Measurements from ENCODE around the gene CARD18.

CARD18 gene

DNA sequence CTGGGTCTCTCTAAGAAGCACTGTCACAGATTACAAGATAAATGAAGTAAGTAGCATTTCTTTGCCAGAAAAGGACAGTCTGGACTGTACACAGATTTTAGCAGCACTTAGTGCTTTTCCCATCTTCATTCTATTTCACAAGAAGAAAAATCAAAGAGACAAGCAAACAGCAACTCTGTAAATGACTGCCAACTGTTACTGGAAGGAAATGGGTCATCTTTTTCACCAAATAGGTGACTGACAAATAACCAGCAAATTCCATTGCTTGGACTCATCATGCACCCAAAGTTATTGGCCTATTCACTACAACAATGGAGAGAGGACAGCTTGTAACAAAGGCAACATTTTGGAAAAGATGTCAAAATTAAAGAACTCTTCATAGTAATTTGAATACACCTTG lies 28.9 kb upstream of the CARD18 start:
- POLR2A ChIA-PET, result no interaction called here

DNA sequence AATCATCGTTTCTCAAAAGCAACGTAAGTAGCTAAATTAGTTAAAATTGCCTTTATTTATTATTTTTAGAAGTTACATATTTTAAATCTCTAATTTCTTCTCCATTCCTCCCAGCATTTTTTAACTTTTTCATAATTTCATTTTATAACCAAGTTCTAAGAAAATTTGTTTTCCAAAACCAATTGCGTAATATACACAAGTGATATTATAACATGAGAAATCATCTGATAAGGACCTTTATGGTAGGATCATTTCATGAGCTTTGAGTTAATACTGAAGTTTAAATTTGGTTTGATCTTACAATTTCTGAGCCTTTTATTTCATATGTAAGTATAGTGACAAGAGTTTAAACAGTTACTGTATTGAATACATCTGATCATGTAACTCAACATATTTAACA lies 27.7 kb upstream of the CARD18 start:
- Histone ChIP-seq H3K27me3 (replicated peaks in 2 of 5; ENCODE audit: control insufficient read depth in 4 of 5, insufficient read depth in 5 of 5, low read length in 4 of 5) (no peaks in the 10 kb centered on the region), H3K9me3 (ENCODE audit: control extremely low read depth in 1 of 5, control insufficient read depth in 4 of 5, insufficient read depth in 2 of 5, low read depth in 1 of 5, low read length in 4 of 5) (peaks cover 0 to 2% (median 0%) of the 10 kb centered on the region in 5 experiments), H3K4me1 (ENCODE audit: control extremely low read depth in 1 of 4, control insufficient read depth in 4 of 4, insufficient read depth in 4 of 4, low read length in 3 of 4) (no peaks in the 10 kb centered on the region), H3K4me3 (ENCODE audit: control insufficient read depth in 1 of 7, extremely low read depth in 1 of 7, insufficient read depth in 4 of 7, low read depth in 2 of 7, low read length in 6 of 7) (no peak overlapping the region), H3K36me3 (ENCODE audit: control insufficient read depth in 4 of 4, insufficient read depth in 4 of 4, low read length in 3 of 4) (no peaks in the 10 kb centered on the region), H3K27ac (ENCODE audit: insufficient read depth in 1 of 2, low read depth in 1 of 2, low read length in 2 of 2, poor library complexity in 1 of 2, severe bottlenecking in 2 of 2) (no peak overlapping the region)
- no peak for DNase-seq
- WGBS (ENCODE audit: insufficient coverage), result no CpG with 5 or more reads among the region's 3 CpGs
- ChIA-PET CTCF (no interaction called here), POLR2A (no interaction called here)

More for the DNA sequence above, 28.9 kb upstream of the CARD18 start:
- H3K4me3 ChIP-seq (ENCODE audit: control insufficient read depth in 1 of 7, extremely low read depth in 1 of 7, insufficient read depth in 4 of 7, low read depth in 2 of 7, low read length in 6 of 7), result no peak overlapping the region
- CTCF ChIA-PET, result no interaction called here
- no peak for DNase-seq
- H3K27ac ChIP-seq (ENCODE audit: insufficient read depth in 1 of 2, low read depth in 1 of 2, low read length in 2 of 2, poor library complexity in 1 of 2, severe bottlenecking in 2 of 2), result no peak overlapping the region
- no peaks in the 10 kb centered on the region for H3K27me3 ChIP-seq (replicated peaks in 2 of 5; ENCODE audit: control insufficient read depth in 4 of 5, insufficient read depth in 5 of 5, low read length in 4 of 5)
- H3K36me3 ChIP-seq (ENCODE audit: control insufficient read depth in 4 of 4, insufficient read depth in 4 of 4, low read length in 3 of 4), result no peaks in the 10 kb centered on the region
- H3K4me1 ChIP-seq (ENCODE audit: control extremely low read depth in 1 of 4, control insufficient read depth in 4 of 4, insufficient read depth in 4 of 4, low read length in 3 of 4), result no peaks in the 10 kb centered on the region
- peaks cover 0 to 2% (median 0%) of the 10 kb centered on the region in 5 experiments for H3K9me3 ChIP-seq (ENCODE audit: control extremely low read depth in 1 of 5, control insufficient read depth in 4 of 5, insufficient read depth in 2 of 5, low read depth in 1 of 5, low read length in 4 of 5)

DNA sequence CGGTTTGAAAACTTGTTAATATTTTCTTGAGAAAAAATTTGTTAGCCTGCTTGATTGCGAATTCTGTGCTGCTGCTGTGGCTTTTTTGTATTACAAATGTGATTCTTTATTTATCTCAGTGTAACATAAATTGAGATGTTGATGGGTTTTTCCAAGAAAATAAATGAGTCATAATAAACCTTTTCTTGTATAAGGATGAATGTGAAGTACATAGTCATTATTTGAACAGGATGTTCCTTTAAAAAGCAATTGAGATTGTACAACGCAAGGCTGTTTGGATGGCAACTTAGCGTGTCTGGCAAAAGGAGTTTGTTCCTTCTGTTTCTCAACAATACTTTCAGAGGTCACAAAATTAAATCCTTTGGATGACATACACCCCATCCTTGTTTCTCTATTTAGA lies 24.6 kb upstream of the CARD18 start:
- ChIA-PET CTCF (no interaction called here), POLR2A (no interaction called here)
- H3K9me3 ChIP-seq (ENCODE audit: control extremely low read depth in 1 of 5, control insufficient read depth in 4 of 5, insufficient read depth in 2 of 5, low read depth in 1 of 5, low read length in 4 of 5), result no peaks in the 10 kb centered on the region
- H3K4me3 ChIP-seq (ENCODE audit: control insufficient read depth in 1 of 7, extremely low read depth in 1 of 7, insufficient read depth in 4 of 7, low read depth in 2 of 7, low read length in 6 of 7), result no peak overlapping the region
- DNase-seq, result no peak
- H3K27me3 ChIP-seq (replicated peaks in 2 of 5; ENCODE audit: control insufficient read depth in 4 of 5, insufficient read depth in 5 of 5, low read length in 4 of 5), result no peaks in the 10 kb centered on the region
- WGBS (ENCODE audit: insufficient coverage), result 92% methylated on average over 3 of the region's 4 CpGs
- H3K36me3 ChIP-seq (ENCODE audit: control insufficient read depth in 4 of 4, insufficient read depth in 4 of 4, low read length in 3 of 4), result no peaks in the 10 kb centered on the region
- H3K27ac ChIP-seq (ENCODE audit: insufficient read depth in 1 of 2, low read depth in 1 of 2, low read length in 2 of 2, poor library complexity in 1 of 2, severe bottlenecking in 2 of 2), result no peak overlapping the region
- H3K4me1 ChIP-seq (ENCODE audit: control extremely low read depth in 1 of 4, control insufficient read depth in 4 of 4, insufficient read depth in 4 of 4, low read length in 3 of 4), result no peaks in the 10 kb centered on the region

DNA sequence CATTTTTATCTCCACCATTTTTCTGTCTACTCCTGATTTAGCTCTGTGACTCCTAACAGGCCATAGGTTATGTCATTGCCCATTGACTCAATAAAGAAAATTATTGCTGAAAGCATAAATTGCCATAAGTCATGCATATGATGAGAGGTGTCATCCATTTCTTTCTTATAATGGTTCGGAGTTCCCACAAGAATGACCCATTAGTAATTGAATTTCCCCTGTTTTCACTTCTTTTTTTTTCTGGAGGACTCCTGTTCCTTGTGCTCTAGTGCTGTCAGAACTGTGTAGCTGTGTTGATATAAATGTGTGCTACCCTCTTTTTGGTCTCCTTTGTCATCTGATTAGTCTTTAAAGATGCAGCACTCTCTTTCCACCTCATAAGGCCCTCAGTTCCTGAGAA lies 22.9 kb upstream of the CARD18 start:
- no peak for DNase-seq
- H3K4me3 ChIP-seq (ENCODE audit: control insufficient read depth in 1 of 7, extremely low read depth in 1 of 7, insufficient read depth in 4 of 7, low read depth in 2 of 7, low read length in 6 of 7), result no peak overlapping the region
- no peaks in the 10 kb centered on the region for H3K36me3 ChIP-seq (ENCODE audit: control insufficient read depth in 4 of 4, insufficient read depth in 4 of 4, low read length in 3 of 4)
- no peaks in the 10 kb centered on the region for H3K9me3 ChIP-seq (ENCODE audit: control extremely low read depth in 1 of 5, control insufficient read depth in 4 of 5, insufficient read depth in 2 of 5, low read depth in 1 of 5, low read length in 4 of 5)
- H3K27ac ChIP-seq (ENCODE audit: insufficient read depth in 1 of 2, low read depth in 1 of 2, low read length in 2 of 2, poor library complexity in 1 of 2, severe bottlenecking in 2 of 2), result no peak overlapping the region
- ChIA-PET POLR2A (no interaction called here), CTCF (interaction anchor here (1.6 kb wide), 1 partner anchor 12 kb away, joined by 3 read pairs; no protein-coding TSS in a partner anchor)
- no peaks in the 10 kb centered on the region for H3K27me3 ChIP-seq (replicated peaks in 2 of 5; ENCODE audit: control insufficient read depth in 4 of 5, insufficient read depth in 5 of 5, low read length in 4 of 5)
- no CpG with 5 or more reads among the region's 1 CpG for WGBS (ENCODE audit: insufficient coverage)
- H3K4me1 ChIP-seq (ENCODE audit: control extremely low read depth in 1 of 4, control insufficient read depth in 4 of 4, insufficient read depth in 4 of 4, low read length in 3 of 4), result no peaks in the 10 kb centered on the region

DNA sequence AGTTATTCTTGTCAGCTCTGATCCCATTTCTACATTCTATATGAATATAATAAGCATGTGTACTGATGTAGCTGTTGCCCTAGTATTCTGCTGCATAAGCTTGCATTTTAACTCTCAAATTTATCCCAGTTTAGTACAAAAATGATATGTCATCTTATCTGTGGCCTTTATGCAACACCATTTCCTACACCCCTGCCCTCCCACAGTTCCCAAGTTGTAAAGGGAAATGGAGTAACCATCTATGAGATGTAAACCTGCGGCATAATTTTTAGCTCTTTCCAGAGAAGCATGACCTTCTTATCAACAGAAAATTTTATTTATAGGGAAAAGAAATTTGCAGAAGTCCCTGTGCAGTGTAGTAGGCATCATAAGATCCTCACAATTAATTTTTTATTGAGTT lies 18.9 kb upstream of the CARD18 start:
- Histone ChIP-seq H3K27ac (ENCODE audit: insufficient read depth in 1 of 2, low read depth in 1 of 2, low read length in 2 of 2, poor library complexity in 1 of 2, severe bottlenecking in 2 of 2) (no peak overlapping the region), H3K27me3 (replicated peaks in 2 of 5; ENCODE audit: control insufficient read depth in 4 of 5, insufficient read depth in 5 of 5, low read length in 4 of 5) (no peaks in the 10 kb centered on the region), H3K4me1 (ENCODE audit: control extremely low read depth in 1 of 4, control insufficient read depth in 4 of 4, insufficient read depth in 4 of 4, low read length in 3 of 4) (no peaks in the 10 kb centered on the region), H3K36me3 (ENCODE audit: control insufficient read depth in 4 of 4, insufficient read depth in 4 of 4, low read length in 3 of 4) (no peaks in the 10 kb centered on the region), H3K9me3 (ENCODE audit: control extremely low read depth in 1 of 5, control insufficient read depth in 4 of 5, insufficient read depth in 2 of 5, low read depth in 1 of 5, low read length in 4 of 5) (no peaks in the 10 kb centered on the region), H3K4me3 (ENCODE audit: control insufficient read depth in 1 of 7, extremely low read depth in 1 of 7, insufficient read depth in 4 of 7, low read depth in 2 of 7, low read length in 6 of 7) (no peak overlapping the region)
- DNase-seq, result no peak
- WGBS (ENCODE audit: insufficient coverage), result no CpG with 5 or more reads among the region's 1 CpG
- ChIA-PET POLR2A (no interaction called here), CTCF (no interaction called here)

DNA sequence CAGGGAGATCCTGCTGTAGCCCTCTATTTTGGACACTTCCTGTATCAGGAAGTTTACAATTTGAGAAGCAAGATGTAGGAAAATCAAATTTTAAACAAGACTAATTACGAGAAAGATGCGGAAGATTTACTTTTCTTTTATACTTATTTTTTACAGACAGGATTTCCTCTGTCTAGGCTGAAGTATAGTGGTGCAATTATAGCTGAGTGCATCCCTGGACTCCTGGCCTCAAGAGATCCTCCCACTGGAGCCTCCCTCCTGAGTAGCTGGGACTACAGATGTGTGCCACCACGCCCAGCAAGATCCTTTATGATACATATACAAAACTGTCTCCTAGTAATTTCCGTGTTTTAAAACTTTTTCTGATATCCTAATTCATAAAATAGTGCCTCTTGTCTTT lies 17.2 kb upstream of the CARD18 start:
- no peak overlapping the region for H3K4me3 ChIP-seq (ENCODE audit: control insufficient read depth in 1 of 7, extremely low read depth in 1 of 7, insufficient read depth in 4 of 7, low read depth in 2 of 7, low read length in 6 of 7)
- H3K27me3 ChIP-seq (replicated peaks in 2 of 5; ENCODE audit: control insufficient read depth in 4 of 5, insufficient read depth in 5 of 5, low read length in 4 of 5), result no peaks in the 10 kb centered on the region
- no peaks in the 10 kb centered on the region for H3K9me3 ChIP-seq (ENCODE audit: control extremely low read depth in 1 of 5, control insufficient read depth in 4 of 5, insufficient read depth in 2 of 5, low read depth in 1 of 5, low read length in 4 of 5)
- no peaks in the 10 kb centered on the region for H3K4me1 ChIP-seq (ENCODE audit: control extremely low read depth in 1 of 4, control insufficient read depth in 4 of 4, insufficient read depth in 4 of 4, low read length in 3 of 4)
- no peaks in the 10 kb centered on the region for H3K36me3 ChIP-seq (ENCODE audit: control insufficient read depth in 4 of 4, insufficient read depth in 4 of 4, low read length in 3 of 4)
- DNase-seq, result no peak
- POLR2A ChIA-PET, result no interaction called here
- 100% methylated on average over 1 of the region's 4 CpGs for WGBS (ENCODE audit: insufficient coverage)
- H3K27ac ChIP-seq (ENCODE audit: insufficient read depth in 1 of 2, low read depth in 1 of 2, low read length in 2 of 2, poor library complexity in 1 of 2, severe bottlenecking in 2 of 2), result no peak overlapping the region
- CTCF ChIA-PET, result no interaction called here

DNA sequence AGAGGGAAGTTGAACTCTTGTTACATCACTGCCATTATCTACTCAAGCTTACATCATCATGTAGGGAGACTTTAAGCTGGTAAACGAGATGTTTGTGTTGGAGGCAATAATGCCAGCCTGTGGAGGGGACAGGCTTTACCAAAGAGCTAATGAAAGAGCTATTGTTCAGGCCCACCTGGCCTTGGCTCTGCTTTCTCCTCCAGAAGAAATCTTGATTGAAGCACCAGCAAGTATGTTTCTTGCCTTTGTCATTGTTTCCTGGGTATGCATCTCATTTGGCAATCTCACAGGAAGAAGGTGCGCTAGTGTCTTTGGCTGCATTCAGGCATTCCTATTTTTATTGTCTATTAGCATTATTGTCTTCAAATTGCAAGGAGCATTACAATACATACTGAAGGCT lies 16.7 kb upstream of the CARD18 start:
- DNase-seq, result no peak
- Histone ChIP-seq H3K4me3 (ENCODE audit: control insufficient read depth in 1 of 7, extremely low read depth in 1 of 7, insufficient read depth in 4 of 7, low read depth in 2 of 7, low read length in 6 of 7) (no peak overlapping the region), H3K4me1 (ENCODE audit: control extremely low read depth in 1 of 4, control insufficient read depth in 4 of 4, insufficient read depth in 4 of 4, low read length in 3 of 4) (no peaks in the 10 kb centered on the region), H3K27ac (ENCODE audit: insufficient read depth in 1 of 2, low read depth in 1 of 2, low read length in 2 of 2, poor library complexity in 1 of 2, severe bottlenecking in 2 of 2) (no peak overlapping the region), H3K9me3 (ENCODE audit: control extremely low read depth in 1 of 5, control insufficient read depth in 4 of 5, insufficient read depth in 2 of 5, low read depth in 1 of 5, low read length in 4 of 5) (no peaks in the 10 kb centered on the region), H3K36me3 (ENCODE audit: control insufficient read depth in 4 of 4, insufficient read depth in 4 of 4, low read length in 3 of 4) (no peaks in the 10 kb centered on the region), H3K27me3 (replicated peaks in 2 of 5; ENCODE audit: control insufficient read depth in 4 of 5, insufficient read depth in 5 of 5, low read length in 4 of 5) (no peaks in the 10 kb centered on the region)
- WGBS (ENCODE audit: insufficient coverage), result no CpG with 5 or more reads among the region's 2 CpGs
- ChIA-PET POLR2A (no interaction called here), CTCF (no interaction called here)

DNA sequence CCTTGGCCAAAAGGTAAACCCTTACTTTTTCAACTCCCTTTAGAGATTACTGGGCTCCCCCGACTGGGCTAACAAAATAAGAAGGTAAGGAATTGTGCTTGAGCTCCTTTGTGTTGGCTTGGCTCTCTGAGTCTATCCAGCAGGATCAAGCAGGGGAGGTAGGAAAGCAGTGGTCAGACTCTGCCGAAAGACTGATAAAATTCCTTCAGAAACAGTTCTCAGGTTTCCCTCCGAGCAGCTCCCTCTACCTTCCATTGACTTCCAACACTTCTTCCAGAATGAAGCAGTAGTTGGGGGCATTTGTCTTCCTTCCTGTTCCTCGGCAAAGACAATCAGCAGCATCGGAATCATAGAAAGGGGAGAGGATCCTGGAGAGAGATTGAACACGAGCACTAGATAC lies 16.1 kb upstream of the CARD18 start:
- Histone ChIP-seq H3K4me1 (ENCODE audit: control extremely low read depth in 1 of 4, control insufficient read depth in 4 of 4, insufficient read depth in 4 of 4, low read length in 3 of 4) (no peaks in the 10 kb centered on the region), H3K36me3 (ENCODE audit: control insufficient read depth in 4 of 4, insufficient read depth in 4 of 4, low read length in 3 of 4) (no peaks in the 10 kb centered on the region), H3K9me3 (ENCODE audit: control extremely low read depth in 1 of 5, control insufficient read depth in 4 of 5, insufficient read depth in 2 of 5, low read depth in 1 of 5, low read length in 4 of 5) (no peaks in the 10 kb centered on the region), H3K4me3 (ENCODE audit: control insufficient read depth in 1 of 7, extremely low read depth in 1 of 7, insufficient read depth in 4 of 7, low read depth in 2 of 7, low read length in 6 of 7) (no peak overlapping the region), H3K27me3 (replicated peaks in 2 of 5; ENCODE audit: control insufficient read depth in 4 of 5, insufficient read depth in 5 of 5, low read length in 4 of 5) (no peaks in the 10 kb centered on the region), H3K27ac (ENCODE audit: insufficient read depth in 1 of 2, low read depth in 1 of 2, low read length in 2 of 2, poor library complexity in 1 of 2, severe bottlenecking in 2 of 2) (no peak overlapping the region)
- POLR2A ChIA-PET, result no interaction called here
- 94% methylated on average over 4 of the region's 6 CpGs for WGBS (ENCODE audit: insufficient coverage)
- CTCF ChIA-PET, result no interaction called here
- no peak for DNase-seq

All from common myeloid progenitor, CD34-positive (primary cell).